GM19397 (cell line): ENCODE data around the gene TMEM270.

Experiments
- ATAC-seq: cut with Tn5 transposase; IDR thresholded peaks from one replicate; pipeline ENCODE4 v1.9.1; 2021; ENCODE audit warnings: mild to moderate bottlenecking, moderate library complexity; ENCODE audit not compliant: unreplicated experiment

Gene TMEM270

DNA sequence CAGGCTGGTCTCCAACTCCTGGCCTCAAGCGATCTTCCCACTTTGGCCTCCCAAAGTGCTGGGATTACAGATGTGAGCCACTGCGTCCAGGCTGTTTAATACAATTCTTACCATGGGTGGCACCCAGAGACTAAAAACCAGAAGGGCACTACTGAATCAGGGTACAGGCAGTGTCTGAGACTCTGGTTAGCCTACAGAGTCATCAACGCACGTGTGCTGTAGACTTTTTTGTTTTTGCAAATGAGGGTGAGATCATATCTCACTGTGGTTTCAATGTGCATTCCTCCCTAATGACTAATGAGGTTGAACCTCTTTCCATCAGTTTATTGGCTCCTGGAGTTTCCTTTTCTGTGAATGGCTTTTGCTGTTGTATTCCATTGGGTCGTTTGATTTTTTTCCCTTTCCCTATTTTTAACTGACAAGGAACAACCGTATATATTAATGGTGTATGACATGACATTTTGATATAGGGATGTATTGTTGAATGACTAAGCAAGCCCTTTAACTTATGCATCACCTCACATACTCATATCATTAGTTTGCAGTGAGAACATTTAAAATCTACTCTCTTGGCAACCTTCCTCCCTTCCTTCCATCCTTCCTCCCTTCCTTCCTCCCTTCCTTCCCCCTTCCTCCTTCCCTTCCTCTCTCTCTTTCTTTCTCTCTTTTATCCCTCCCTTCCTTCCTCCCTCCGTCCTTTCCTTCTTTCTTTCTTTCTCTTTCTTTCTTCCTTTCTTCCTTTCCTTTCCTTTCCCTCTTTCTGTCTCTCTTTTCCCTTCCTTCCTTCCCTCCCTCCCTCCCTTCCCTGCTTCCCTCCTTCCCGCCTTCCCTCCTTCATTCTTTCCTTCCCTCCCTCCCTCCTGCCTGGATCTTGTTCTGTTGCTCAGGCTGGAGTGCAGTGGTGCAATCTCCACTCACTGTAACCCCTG is 9.3 kb upstream of the TMEM270 start:
- peak; percentile 51 for ATAC-seq

DNA sequence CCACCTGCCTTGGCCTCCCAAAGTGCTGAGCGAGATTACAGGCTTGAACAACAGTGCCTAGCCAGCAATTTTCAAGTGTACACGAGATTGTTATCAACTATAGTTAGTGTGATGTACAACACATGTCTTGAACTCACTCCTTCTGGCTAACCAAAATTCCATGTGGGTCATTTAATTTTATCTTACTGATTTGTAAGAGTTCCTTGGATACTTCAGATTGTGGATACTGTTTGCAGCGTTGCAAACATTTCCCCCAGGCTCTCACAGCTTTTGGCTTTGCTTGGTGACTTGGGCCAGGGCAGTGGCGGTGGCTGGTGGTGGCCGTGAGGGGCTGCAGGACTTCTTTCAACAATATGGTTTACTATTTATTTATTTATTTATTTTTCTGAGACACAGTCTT is 8.5 kb upstream of the TMEM270 start:
- ATAC-seq, result no peak

DNA sequence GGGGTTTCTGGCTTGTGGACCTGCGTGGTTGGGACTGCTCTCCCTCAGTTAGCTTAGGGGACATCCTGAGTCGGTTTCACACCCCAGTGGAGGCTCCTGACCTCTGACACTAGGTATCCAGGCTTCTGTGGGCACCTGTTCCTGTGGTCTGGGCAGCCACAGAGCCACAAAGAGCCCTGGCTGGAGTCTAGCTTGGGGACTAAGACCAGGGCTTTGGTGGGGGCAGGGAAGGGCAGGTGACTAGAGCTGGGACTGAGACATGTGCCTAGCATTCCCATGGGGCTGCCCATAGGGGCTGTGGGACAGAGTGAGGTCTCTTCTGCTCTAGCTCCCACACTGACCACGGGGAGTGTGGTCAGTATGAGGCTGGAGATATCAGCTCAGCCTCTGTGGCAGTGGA is 4.0 kb upstream of the TMEM270 start:
- ATAC-seq, result no peak

DNA sequence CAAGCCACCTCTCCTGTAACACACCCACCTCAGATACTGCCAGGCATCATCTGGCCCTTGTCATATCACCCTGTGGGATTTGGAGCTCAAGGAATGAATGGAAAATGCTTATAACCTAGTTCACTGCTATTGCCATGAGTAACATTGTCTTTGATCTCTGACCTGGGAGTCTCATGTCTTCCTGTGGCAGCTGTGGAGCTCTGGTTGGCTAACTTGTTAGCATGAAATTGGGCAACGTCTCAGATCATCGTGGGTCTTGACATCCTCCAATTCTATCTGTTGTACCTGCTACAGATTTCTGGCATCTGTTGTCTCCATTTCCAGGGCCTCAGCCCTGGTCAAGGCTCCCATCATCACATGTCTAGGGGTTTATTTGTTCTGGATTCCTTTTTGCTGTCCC is 2.2 kb upstream of the TMEM270 start:
- ATAC-seq, result no peak

DNA sequence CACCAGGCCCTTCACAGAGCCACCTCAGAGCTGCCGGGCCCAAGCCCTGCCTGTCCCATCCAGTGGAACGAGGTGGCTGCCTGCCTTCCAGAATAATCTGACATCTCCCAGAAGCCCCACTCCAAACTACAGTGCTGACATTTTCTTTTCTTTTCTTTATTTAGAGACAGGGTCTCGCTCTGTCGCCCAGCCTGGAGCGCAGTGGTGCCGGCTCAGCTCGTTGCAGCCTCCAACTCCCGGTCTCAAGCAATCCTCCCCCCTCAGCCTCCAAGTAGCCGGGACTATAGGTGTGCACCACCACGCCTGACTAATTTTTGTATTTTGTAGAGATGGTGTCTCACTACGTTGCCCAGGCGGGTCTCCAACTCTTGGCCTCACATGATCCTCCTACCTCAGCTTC is 346 bp downstream of the TMEM270 start:
- ATAC-seq, result no peak

DNA sequence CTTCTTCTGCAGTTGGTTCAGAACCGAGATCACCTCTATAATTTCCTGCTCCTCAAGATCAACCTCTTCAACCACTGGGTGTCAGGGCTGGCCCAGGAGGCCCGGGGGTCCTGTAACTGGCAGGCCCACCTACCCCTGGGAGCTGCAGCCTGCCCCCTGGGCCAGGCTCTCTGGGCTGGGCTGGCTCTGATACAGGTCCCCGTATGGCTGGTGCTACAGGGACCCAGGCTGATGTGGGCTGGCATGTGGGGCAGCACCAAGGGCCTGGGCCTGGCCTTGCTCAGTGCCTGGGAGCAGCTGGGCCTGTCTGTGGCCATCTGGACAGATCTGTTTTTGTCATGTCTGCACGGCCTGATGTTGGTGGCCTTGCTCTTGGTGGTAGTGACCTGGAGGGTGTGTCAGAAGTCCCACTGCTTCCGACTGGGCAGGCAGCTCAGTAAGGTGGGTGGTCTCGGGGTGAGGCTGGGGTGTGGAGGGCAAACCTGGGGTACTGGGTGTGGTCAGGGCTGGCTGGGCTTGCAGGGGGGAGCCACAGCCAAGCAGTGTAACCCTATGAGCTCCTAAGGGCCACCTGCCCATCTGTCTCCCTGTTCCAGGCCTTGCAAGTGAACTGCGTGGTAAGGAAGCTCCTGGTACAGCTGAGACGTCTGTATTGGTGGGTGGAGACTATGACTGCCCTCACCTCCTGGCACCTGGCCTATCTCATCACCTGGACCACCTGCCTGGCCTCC is 4.2 kb downstream of the TMEM270 start:
- ATAC-seq, result no peak

DNA sequence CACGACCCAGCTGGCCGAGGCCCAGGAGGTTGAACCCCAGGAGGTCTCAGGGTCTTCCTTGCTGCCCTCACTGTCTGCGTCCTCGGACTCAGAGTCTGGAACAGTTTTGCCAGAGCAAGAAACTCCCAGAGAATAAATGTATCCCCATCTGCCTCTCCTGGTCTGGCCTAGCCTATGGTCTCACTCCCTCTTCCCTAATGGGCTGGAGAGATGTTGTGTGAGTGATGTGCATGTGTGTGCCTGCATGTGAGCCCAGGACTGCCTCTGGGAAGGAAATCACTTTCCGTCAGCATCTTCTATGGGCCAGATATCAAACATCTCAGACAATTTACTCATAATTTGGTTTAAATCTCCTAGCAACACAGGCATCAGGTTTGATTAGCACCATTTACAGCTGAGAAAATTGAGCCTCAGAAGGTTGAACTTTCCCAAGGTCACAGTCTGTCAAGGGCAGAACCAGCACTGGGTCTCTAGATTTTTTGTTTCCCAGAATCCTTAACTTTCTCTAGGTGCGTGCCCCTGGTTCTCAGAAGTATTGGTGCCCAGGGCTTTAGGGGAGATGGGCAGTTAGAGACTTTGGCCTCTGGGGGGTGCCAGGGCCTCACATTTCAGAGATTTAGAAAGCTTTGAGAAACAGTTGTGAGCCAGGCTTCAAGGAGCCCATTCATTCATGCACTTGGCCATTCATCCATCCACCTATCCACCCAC is 4.9 kb downstream of the TMEM270 start:
- ATAC-seq, result no peak

DNA sequence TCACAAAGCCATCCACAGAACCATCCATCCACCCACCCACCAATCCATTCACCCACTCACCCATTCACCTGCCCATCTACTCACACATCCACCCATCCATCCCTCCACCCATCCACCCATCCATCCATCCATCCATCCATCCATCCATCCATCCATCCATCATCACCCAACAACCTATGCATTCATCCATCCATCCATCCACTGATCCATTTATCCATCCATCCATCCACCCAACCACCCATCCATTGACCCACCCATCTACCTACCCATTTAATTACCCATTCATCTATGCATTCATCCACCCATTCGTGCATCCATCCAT is 5.4 kb downstream of the TMEM270 start:
- ATAC-seq, result no peak

DNA sequence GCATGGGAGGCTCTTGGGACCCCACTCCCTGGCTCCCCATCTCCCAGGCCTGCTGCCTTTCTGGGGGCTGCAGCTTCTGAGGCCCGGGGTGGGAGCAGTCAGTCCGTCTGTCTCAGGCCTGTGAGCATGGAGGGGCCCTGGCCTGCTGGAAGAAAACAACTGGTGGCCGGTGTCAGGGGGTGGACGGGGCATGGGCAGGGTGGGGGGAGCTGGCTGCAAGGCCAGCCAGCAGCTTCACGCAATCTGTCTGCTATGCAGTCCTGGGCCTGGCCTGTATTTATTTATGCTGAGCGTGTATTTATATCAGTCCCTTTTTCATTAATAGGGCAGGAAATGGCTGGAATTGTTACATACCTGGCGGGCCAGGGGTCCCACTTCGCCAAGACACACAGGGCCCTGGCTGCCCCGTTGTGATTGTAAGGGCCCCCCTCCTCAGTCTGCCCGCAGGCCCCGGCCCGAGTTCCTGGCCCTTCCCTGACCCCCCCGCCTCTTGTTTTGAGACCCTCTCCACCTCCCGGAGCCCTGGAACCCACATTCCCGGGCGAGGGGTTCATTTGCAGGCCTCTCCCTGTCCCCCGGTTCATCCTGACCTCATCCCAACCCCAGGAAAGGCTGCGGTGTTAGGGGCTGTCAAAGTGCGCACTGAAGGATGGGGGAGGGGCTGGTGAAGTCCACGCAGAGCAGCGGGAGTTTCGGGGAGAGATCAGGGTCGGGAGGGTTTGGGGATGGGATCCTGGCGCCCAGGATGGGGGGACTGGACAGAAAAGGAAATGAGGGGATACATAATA is 8.2 kb downstream of the TMEM270 start:
- ATAC-seq, result no peak

DNA sequence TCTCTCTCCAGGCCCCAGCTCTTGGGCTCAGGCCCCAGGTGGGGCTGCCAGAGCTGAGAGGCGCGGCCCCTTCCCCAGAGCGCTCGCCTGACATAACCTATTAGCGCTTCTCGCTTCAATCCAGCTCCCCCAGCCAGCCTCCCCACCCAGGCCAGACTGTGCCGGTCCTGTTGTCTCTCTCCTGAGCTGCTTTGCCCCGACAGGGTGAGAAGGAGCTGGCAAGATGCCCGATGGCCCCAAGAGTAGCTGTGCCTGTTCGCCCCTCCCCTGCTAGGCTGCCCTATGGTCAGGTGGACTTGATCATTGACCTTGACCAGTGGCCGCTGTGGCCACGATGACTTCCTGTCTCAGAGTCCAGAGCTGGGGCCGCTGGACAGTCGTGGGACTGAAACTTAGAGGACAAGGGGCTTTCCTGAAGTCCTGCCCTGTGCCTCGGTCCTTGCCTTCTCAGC is 9.1 kb downstream of the TMEM270 start:
- ATAC-seq, result no peak

DNA sequence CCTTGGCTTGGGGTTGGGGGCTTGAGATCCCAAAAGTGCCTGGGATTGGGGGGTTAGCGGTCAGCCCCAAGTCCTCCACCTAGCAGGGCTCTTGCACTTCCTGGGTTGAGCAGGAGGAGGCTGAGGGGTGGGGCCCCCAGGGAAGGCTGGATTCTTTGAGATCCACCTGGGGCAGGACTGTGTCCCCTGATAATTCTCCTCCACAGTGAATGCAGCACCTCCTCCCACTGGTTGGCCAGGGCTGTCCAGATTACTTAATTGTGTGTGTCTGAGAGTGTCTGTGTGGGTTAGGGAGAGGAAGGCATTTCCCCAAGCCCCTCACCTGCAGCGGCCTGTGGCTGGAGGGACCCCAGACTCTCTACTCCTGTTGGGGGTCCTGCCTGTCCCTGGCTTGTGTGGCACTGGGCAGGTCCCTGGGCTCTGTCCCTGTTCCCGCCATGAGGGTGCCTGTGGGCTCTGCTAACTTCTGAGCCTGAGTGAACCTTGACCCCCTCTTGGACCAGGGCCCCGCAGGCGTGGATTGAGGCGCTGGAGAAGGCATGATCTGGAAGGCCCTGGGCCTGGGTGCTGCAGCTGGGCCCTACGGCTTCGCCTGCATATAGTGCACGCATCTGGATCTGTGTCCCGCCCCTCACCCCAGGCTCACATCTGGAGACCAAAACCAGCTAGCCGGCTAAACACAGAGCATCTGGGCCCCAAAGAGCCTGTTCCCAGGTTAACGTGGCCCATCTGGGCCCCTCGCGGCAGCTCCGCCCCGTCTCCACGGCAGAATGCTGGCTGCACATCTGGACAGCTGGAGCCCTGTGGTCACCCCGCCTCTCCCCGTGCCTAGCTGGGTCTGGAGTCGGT is 10.4 kb downstream of the TMEM270 start:
- ATAC-seq, result no peak

DNA sequence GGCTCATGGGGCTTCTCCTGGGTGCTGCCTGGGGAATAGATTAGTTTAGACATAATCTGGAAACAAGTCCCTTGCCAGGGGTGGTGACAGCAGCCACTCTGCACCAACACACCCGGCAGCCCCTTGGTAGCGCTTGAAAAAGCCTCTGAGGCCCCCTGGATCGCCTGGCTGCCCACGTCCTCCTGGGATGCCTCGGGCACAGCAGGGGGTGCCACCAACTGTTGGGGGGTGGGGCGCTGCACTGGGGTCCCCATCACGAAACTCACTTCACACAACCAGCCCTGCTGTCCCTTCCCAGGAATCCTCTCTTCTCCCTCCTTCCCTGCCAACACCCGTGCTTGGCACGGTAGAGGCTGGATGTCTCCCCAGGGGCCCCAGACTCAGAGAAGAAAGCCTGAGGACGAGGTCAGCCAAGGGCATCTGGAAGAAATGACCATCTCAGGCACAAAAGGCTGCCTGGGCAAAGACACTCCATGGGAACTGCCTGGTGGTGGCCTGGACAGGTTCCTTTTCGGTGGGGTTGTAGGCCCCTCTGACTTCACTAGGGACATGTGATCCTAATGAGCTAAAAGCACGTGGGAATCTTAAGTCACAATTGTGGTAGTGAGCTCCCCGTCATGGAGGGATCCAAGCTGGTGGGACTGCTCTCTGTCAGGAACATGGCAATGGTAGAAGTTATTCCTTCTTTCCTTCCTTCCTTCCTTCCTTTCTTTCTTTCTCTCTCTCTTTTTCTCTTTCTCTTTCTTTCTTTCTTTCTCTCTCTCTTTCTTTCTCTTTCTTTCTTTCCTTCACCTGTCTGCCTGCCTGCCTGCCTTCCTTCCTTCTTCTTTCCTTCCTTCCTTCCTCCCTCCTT is 11.3 kb downstream of the TMEM270 start:
- no peak for ATAC-seq

DNA sequence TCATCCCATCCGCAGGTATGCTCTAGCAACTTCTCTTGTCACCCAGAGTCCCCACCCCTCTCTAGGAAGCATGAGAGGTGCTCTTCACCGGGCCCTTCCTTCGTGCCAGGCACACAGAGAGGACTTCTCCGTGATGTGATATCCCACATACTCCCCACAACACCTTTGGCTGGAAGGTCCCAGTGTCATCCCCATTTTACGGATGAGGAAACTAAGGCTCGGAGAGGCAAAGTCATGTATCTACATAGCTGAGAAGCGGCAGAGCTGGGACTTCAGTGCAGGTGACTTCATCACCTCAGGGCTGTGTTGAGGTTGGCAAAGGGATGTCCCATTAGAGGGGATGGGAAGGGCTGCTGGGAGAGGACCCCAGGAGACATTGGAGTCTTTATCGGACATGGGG is 15.4 kb downstream of the TMEM270 start:
- no peak for ATAC-seq

DNA sequence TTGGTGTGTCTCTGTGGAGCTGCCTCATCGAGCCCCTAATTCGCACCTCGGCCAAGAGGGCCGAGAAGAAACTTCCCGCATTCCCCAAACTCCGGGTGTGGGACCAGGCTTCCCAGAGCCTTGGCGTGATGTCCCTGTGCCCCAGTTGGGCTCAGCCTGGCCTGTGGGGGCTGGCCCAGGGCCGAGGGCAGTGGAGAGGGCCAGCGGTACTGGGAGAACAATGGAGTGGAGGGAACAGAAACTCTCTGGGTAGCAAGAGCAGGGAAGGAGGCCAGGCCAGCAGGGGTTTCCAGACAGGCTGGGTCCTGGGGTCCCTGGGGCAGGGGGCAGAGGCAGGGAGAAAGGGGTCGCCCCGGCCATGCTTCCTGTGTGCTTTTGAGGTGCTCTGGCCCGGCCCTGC is 16.0 kb downstream of the TMEM270 start:
- ATAC-seq, result no peak

DNA sequence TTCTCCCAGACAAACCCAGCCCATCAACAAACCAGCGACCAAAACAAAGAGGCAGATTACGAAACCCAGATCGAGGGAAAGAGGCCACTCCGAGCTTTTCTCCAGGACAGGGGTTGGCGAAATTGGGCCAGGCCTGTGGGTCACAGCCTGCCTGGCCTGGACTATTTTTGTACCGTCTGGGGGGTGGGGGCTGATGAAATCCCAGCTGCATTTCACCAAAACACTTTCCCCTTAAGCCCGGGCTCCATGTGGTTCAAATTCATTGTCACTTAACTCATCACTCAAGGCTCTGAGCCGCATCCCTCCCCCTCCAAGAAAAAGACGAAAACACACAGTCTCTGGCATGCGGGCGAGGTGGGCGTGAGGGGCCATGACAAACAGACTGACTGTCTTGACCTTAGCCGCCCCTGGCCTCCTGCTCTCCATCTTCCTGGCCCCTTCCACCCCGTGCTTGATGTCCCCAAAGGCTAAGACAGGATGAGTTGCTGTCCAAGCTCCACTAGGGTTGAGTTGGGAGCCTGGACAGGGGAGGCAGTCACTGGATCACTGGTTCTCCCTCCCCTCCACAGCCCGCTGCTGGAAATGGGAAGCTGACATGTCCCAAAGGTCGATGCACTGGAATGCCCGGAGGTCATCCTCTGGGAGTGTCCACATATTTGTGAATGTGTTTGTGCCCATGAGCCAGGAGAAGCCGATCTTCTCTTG is 19.2 kb downstream of the TMEM270 start:
- ATAC-seq, result no peak

DNA sequence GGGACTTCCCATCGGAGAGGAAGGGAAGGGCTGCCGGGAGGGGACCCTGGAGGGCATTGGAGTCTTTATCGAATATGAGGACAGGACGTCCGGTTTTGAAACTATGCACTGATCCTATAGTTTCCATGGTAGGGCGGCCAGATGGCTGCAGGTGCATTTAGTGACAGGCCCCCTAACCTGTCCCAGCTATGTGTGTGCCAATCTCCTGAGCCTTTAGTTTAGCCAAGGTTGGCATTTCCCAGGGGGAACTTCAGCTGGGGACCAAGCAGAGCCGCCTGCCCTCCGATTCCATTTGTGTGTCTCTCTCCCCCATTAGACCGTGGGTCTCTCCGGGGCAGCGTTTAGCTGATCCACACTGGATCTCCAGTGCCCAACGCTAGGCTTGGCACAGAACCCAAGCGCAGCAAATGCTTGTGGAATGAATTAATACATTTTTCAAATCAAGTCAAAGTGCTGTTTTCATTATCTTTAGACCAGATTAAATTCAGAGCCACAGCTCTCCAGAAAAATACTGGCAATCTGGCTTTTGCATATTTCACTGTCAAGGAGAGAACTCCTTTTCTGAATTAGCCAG is 19.9 kb downstream of the TMEM270 start:
- no peak for ATAC-seq

DNA sequence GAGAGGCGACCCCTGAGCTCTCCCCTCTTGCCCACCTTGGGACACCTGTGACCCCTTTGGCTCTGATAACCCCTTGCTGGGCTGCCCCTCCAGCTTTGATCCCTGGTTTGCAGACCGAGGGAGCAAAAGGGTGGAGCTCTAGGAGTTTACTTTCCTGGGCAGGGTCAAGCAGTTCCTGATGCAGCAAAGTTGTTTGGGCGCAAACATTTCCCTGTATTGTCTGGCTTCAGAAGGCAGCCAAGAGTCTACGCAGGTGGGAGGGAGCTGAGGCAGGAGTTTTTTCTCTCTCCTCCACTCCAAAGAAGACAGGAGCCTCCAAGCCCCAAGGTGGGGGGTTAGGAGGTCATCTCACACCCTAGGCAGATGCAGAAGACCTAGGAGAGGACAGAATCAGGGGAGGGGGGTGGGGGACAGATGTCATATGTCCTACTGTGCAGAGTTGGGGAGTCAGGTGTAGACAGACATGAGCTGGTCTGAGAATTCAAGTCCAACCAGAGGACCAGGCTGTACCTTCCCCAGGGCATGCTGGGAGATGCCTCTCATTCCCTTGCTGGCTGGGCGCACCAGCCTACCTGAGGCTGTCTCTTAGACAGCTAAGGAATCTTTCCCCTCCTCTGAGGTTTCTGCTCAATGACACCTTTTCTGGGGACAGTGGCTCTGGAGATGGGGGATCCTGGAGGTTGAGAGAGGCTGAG is 20.5 kb downstream of the TMEM270 start:
- ATAC-seq, result no peak

DNA sequence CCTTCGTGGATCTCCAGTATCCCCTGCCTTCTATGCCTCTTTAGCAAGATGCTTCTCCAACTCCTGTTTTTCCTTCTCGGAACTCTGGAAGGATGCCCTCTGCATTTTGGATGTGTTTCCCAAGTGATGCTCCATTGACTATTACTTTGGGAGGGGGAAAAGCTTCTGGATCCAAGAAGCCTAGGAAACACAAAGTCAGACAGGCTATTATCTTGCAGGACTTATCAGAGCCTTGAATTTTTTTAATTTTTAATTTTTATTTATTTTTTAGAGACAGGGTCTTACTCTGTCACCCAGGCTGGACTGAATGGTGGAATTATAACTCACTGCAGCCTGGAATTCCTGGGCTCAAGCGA is 21.1 kb downstream of the TMEM270 start:
- ATAC-seq, result no peak
